ENCODE measurements around the gene ADARB2. TPM values are rescaled to one million over a fixed set of nuclear protein-coding genes. Genes with fewer than 3 reads are reported as not detected.

Gene ADARB2
- total and polyA plus RNA-seq, 8 donors = 0.34 to 24.7 (median 3.2) TPM

- Histone ChIP-seq H3K4me3 (no peak overlapping the region), H3K27ac (no peak overlapping the region), H3K36me3 (no peaks in the 10 kb centered on the region), H3K4me1 (no peaks in the 10 kb centered on the region), H3K9me3 (no peaks in the 10 kb centered on the region), H3K27me3 (no peaks in the 10 kb centered on the region)
- no peak for TF ChIP-seq CTCF (IDR thresholded peaks at IDR 0.05)
- ATAC-seq (no peak), DNase-seq (no peak), FAIRE-seq (no peak)
- WGBS, 2 donors = 47 to 53% methylated on average over 7 of the region's 7 CpGs
- intact Hi-C loops (cut with DNase I) = no loop called here
Observed at GRCh38 chr10:1309617-1310270, 427.6 kb downstream of the ADARB2 start.

- Histone ChIP-seq H3K4me3 (no peak overlapping the region), H3K27me3 (no peaks in the 10 kb centered on the region), H3K9me3 (no peaks in the 10 kb centered on the region), H3K36me3 (no peaks in the 10 kb centered on the region), H3K4me1 (no peaks in the 10 kb centered on the region), H3K27ac (no peak overlapping the region)
- DNase-seq = no peak
- no peak for FAIRE-seq
- no peak for ATAC-seq
- WGBS, 2 donors = 65 to 73% methylated on average over 8 of the region's 8 CpGs
- no peak for TF ChIP-seq CTCF (IDR thresholded peaks at IDR 0.05)
- intact Hi-C loops (cut with DNase I) = no loop called here
Observed at GRCh38 chr10:1308962-1309616, 428.2 kb downstream of the ADARB2 start.

- Histone ChIP-seq H3K27me3 (no peaks in the 10 kb centered on the region), H3K27ac (no peak overlapping the region), H3K4me1 (no peaks in the 10 kb centered on the region), H3K36me3 (no peaks in the 10 kb centered on the region), H3K4me3 (no peak overlapping the region), H3K9me3 (no peaks in the 10 kb centered on the region)
- FAIRE-seq (no peak), ATAC-seq (no peak), DNase-seq (no peak)
- no peak for TF ChIP-seq CTCF (IDR thresholded peaks at IDR 0.05)
- intact Hi-C loops (cut with DNase I) = no loop called here
- WGBS, 2 donors = 46 to 67% methylated on average over 4 of the region's 4 CpGs
Observed at GRCh38 chr10:1308173-1308961, 429.0 kb downstream of the ADARB2 start.

GRCh38 chr10:1301143-1301542, 436.2 kb downstream of the ADARB2 start:
- TF ChIP-seq CTCF (IDR thresholded peaks at IDR 0.05) = no peak
- H3K27ac ChIP-seq = no peak overlapping the region
- no peak overlapping the region for H3K4me3 ChIP-seq
- no peaks in the 10 kb centered on the region for H3K9me3 ChIP-seq
- H3K4me1 ChIP-seq = no peaks in the 10 kb centered on the region
- DNase-seq (no peak), ATAC-seq (no peak), FAIRE-seq (no peak)
- no peaks in the 10 kb centered on the region for H3K36me3 ChIP-seq
- 28 to 31% methylated on average over 5 of the region's 5 CpGs for WGBS, 2 donors
- intact Hi-C loops (cut with DNase I) = no loop called here
- no peaks in the 10 kb centered on the region for H3K27me3 ChIP-seq
